IMR-90 (cell line): ENCODE data around the gene SLC18A2. TPM values are rescaled to one million over a fixed set of nuclear protein-coding genes. Genes with fewer than 3 reads are reported as not detected.

ENCODE experiments used
- ATAC-seq: fragments of 200-7000 bp; cut with Tn5 transposase; 2 replicates; pipeline ENCODE4 v1.9.1; 2020; ENCODE audit warnings: low read depth, mild to moderate bottlenecking, moderate library complexity
- BruUV-seq: library from RNA; stranded (reverse); fragments of 400-500 nt; replicated peaks from 2 replicates; lab custom pipeline; 2021; lab: Mats Ljungman, UMichigan
- CTCF ChIA-PET: fragments of 300-600 bp; formaldehyde crosslinking; extraction: SDS; loops from one replicate; lab custom pipeline; 2021; ENCODE audit warnings: antibody characterized with exemption; lab: Yijun Ruan, JAX
- POLR2A ChIA-PET: fragments of 300-600 bp; sonication (Branson Sonifier 250); formaldehyde crosslinking; loops from one replicate; lab custom pipeline; 2022; ENCODE audit warnings: antibody characterized with exemption; ENCODE audit not compliant: unreplicated experiment; lab: Charles Lee
- DNase-seq: peaks from one replicate; pipeline ENCODE4 v3.0.0; 2013
- H2AFZ ChIP-seq: replicated peaks from 2 replicates; pipeline ENCODE3; 2013; ENCODE audit warnings: low read length, mild to moderate bottlenecking; ENCODE audit not compliant: poor library complexity
- H2AK5ac ChIP-seq: 2 replicates; pipeline ENCODE4 v1.6.1; 2013; ENCODE audit warnings: low read depth, low read length, inconsistent platforms
- H2AK9ac ChIP-seq: replicated peaks from 2 replicates; pipeline ENCODE3; 2013; ENCODE audit warnings: mild to moderate bottlenecking, low read depth, low read length, moderate library complexity; ENCODE audit not compliant: poor library complexity
- H2BK120ac ChIP-seq: 2 replicates; pipeline ENCODE4 v1.6.1; 2013; ENCODE audit warnings: low read depth, low read length, inconsistent platforms
- H2BK15ac ChIP-seq: 3 replicates; pipeline ENCODE4 v1.6.1; 2013; ENCODE audit warnings: low read depth, low read length, inconsistent platforms
- H2BK20ac ChIP-seq: 2 replicates; pipeline ENCODE4 v1.6.1; 2013; ENCODE audit warnings: low read depth, mild to moderate bottlenecking, inconsistent platforms, low read length, moderate library complexity
- H2BK5ac ChIP-seq: 2 replicates; pipeline ENCODE4 v1.6.1; 2013; ENCODE audit warnings: mild to moderate bottlenecking, low read depth, low read length, inconsistent platforms; ENCODE audit not compliant: poor library complexity, severe bottlenecking
- H3K14ac ChIP-seq: replicated peaks from 2 replicates; pipeline ENCODE4 v1.6.1; 2013; ENCODE audit warnings: low read depth, low read length, inconsistent platforms
- H3K18ac ChIP-seq: 2 replicates; pipeline ENCODE4 v1.6.1; 2013; ENCODE audit warnings: low read depth, low read length, control low read depth
- H3K23ac ChIP-seq: 2 replicates; pipeline ENCODE4 v1.6.1; 2013; ENCODE audit warnings: low read depth, low read length, inconsistent platforms
- H3K27ac ChIP-seq: 2 replicates; pipeline ENCODE4 v1.5.1; 2013; ENCODE audit warnings: mild to moderate bottlenecking, control low read depth, low read length; ENCODE audit not compliant: insufficient read depth
- H3K27me3 ChIP-seq: 2 replicates; pipeline ENCODE4 v1.6.1; 2013; ENCODE audit warnings: low read length; ENCODE audit not compliant: control insufficient read depth, insufficient read depth
- H3K36me3 ChIP-seq: 2 replicates; pipeline ENCODE4 v1.6.1; 2013; ENCODE audit warnings: low read length, mixed read lengths; ENCODE audit not compliant: control insufficient read depth, insufficient read depth
- H3K4ac ChIP-seq: 2 replicates; pipeline ENCODE4 v1.6.1; 2013; ENCODE audit warnings: low read depth, low read length, inconsistent platforms
- H3K4me1 ChIP-seq: 2 replicates; pipeline ENCODE4 v1.6.1; 2013; ENCODE audit warnings: low read length, mixed read lengths; ENCODE audit not compliant: control insufficient read depth, insufficient read depth
- H3K4me2 ChIP-seq: 2 replicates; pipeline ENCODE4 v1.6.1; 2013; ENCODE audit warnings: low read depth, mild to moderate bottlenecking, control low read depth, low read length, moderate library complexity
- H3K4me3 ChIP-seq: 2 replicates; pipeline ENCODE4 v1.5.1; 2013; ENCODE audit warnings: low read depth, mild to moderate bottlenecking, control low read depth, low read length, moderate library complexity; ENCODE audit not compliant: insufficient read depth
- H3K56ac ChIP-seq: 2 replicates; pipeline ENCODE4 v1.6.1; 2013; ENCODE audit warnings: low read length, inconsistent platforms; ENCODE audit not compliant: insufficient read depth; ENCODE audit errors: extremely low read depth
- H3K79me1 ChIP-seq, 2 experiments: 2 replicates each; pipeline ENCODE4 v1.6.1; 2013; ENCODE audit warnings: low read length in 2 of 2, inconsistent platforms in 1 of 2, low read depth in 1 of 2
- H3K9ac ChIP-seq: 2 replicates; pipeline ENCODE4 v1.6.1; 2013; ENCODE audit warnings: low read depth, low read length, control low read depth
- H3K9me1 ChIP-seq: 2 replicates; pipeline ENCODE4 v1.6.1; 2013; ENCODE audit warnings: low read length, inconsistent platforms; ENCODE audit not compliant: insufficient read depth
- H3K9me3 ChIP-seq: 2 replicates; pipeline ENCODE4 v1.6.1; 2013; ENCODE audit warnings: low read length; ENCODE audit not compliant: control insufficient read depth, insufficient read depth
- H4K20me1 ChIP-seq: 2 replicates; pipeline ENCODE4 v1.6.1; 2013; ENCODE audit warnings: low read length, inconsistent platforms; ENCODE audit not compliant: insufficient read depth
- H4K5ac ChIP-seq: 2 replicates; pipeline ENCODE4 v1.6.1; 2013; ENCODE audit warnings: mild to moderate bottlenecking, low read depth, low read length, control low read depth
- H4K8ac ChIP-seq, 2 experiments: 2 replicates each; pipeline ENCODE4 v1.6.1; 2013; ENCODE audit warnings: low read depth in 2 of 2, low read length in 2 of 2, control low read depth in 1 of 2, inconsistent platforms in 1 of 2
- H4K91ac ChIP-seq: 2 replicates; pipeline ENCODE4 v1.6.1; 2013; ENCODE audit warnings: low read depth, low read length, inconsistent platforms; ENCODE audit not compliant: insufficient read depth
- BHLHE40 ChIP-seq: fragments of 150-350 bp; IDR thresholded peaks from 2 replicates; pipeline ENCODE4 v1.6.1; 2016; ENCODE audit warnings: mild to moderate bottlenecking, low read depth, low read length
- CHD1 ChIP-seq: IDR thresholded peaks from 2 replicates; pipeline ENCODE4 v1.6.1; 2012; ENCODE audit warnings: low read depth, low read length, improper control_type of control experiment
- MAFK ChIP-seq: IDR thresholded peaks from 2 replicates; pipeline ENCODE4 v1.6.1; 2012; ENCODE audit warnings: low read depth, low read length, improper control_type of control experiment
- WGBS, 2 experiments: methylation state at CpG; one replicate each; pipeline versions ENCODE4 v1.1.5 to v1.1.7; 2013; ENCODE audit warnings: missing lambda C conversion rate in 2 of 2; ENCODE audit not compliant: insufficient read length in 1 of 2; ENCODE audit errors: extremely low coverage in 2 of 2; 5-methylcytosine and 5-hydroxymethylcytosine counted together
- dilution Hi-C: fragments of 300-500 bp; cut with HindIII; formaldehyde crosslinking; loops from one replicate; pipeline ENCODE4 v1.14.3; 2018; ENCODE audit warnings: low sequenced_read_pairs; ENCODE audit not compliant: unreplicated experiment
- in situ Hi-C: fragments of 300-500 bp; cut with MboI; formaldehyde crosslinking; loops from 3 replicates; pipeline ENCODE4 v1.14.3; 2019; ENCODE audit warnings: low sequenced_read_pairs, inconsistent platforms, mixed read lengths
- intact Hi-C: fragments of 100-400 bp; cut with micrococcal nuclease; formaldehyde crosslinking; loops from 2 replicates; pipeline ENCODE4 v1.10.0; 2022
- polyA plus RNA-seq, 3 experiments: library from polyadenylated mRNA; depleted of rRNA; stranded (reverse); fragments of >200 nt; gene quantifications; 2 replicates each; pipeline ENCODE4 v1.2.3, GENCODE V29; 2012; ENCODE audit warnings: low replicate concordance in 1 of 3
- total RNA-seq: library from RNA; depleted of rRNA; stranded (reverse); fragments of >200 nt; gene quantifications from 2 replicates; pipeline ENCODE4 v1.2.3, GENCODE V29; 2012
- TF ChIP-seq, protein P1 (sequence below): conservative IDR thresholded peaks from 2 replicates; pipeline ENCODE4 v1.5.1; 2012; ENCODE audit warnings: mild to moderate bottlenecking, low read depth, low read length, improper control_type of control experiment
- TF ChIP-seq, protein P2 (sequence below): fragments of 150-350 bp; IDR thresholded peaks from 2 replicates; pipeline ENCODE4 v1.6.1; 2016; ENCODE audit warnings: low read depth, mild to moderate bottlenecking, low read length, moderate library complexity, borderline replicate concordance

SLC18A2 gene
- total and polyA plus RNA-seq, 2 of the 4 experiments (the other 2 are of a cell fraction) = not detected

DNA sequence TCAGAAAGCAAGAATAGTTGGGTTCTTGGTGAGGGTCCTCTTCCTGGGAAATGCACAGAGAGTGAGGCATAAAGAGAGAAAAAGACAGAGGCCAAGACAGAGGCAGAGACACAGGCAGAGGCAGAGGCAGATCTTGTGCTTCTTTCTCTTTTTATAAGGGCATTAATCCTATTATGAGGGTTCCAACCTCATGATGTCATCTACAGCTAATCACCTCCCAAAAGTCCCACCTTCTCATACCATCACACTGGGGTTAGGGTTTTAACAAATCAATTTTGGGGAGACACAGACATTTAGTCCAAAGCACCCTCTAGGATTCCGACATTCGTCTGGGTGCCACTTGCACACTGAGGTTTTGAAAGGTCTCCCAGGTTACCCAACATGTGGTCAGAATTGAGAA lies 25.8 kb upstream of the SLC18A2 start:
- dilution Hi-C loops (no loop called here), intact Hi-C loops (loop anchor here (10.0 kb wide), 2 partner anchors 230 to 260 kb away; no protein-coding TSS in a partner anchor), in situ Hi-C loops (loop anchor here (25.0 kb wide), 1 partner anchor 1022 kb away; no protein-coding TSS in a partner anchor)
- no peak overlapping the region for H3K14ac ChIP-seq
- no peak for DNase-seq
- no peak overlapping the region for H2AK9ac ChIP-seq
- H4K5ac ChIP-seq = no peak overlapping the region
- no peaks in the 10 kb centered on the region for H4K20me1 ChIP-seq
- H2BK20ac ChIP-seq = no peak overlapping the region
- no peak overlapping the region for H2BK5ac ChIP-seq
- H3K4me1 ChIP-seq = no peaks in the 10 kb centered on the region
- no peak overlapping the region for H2AFZ ChIP-seq
- H3K4me3 ChIP-seq = no peak overlapping the region
- H3K36me3 ChIP-seq = no peaks in the 10 kb centered on the region
- H4K8ac ChIP-seq = no peak overlapping the region
- 86% methylated on average over 2 of the region's 2 CpGs; no CpG with 5 or more reads in 1 of the 2 experiments for WGBS, 2 experiments
- H3K9me1 ChIP-seq = no peaks in the 10 kb centered on the region
- no peak overlapping the region for H4K91ac ChIP-seq
- no peak overlapping the region for H2BK120ac ChIP-seq
- peaks cover 10% of the 10 kb centered on the region for H3K27me3 ChIP-seq
- POLR2A ChIA-PET = no interaction called here
- H3K4me2 ChIP-seq = no peak overlapping the region
- no peaks in the 10 kb centered on the region for H3K79me1 ChIP-seq
- ATAC-seq = no peak
- no peaks in the 10 kb centered on the region for H3K9me3 ChIP-seq
- TF ChIP-seq, protein P1, sequence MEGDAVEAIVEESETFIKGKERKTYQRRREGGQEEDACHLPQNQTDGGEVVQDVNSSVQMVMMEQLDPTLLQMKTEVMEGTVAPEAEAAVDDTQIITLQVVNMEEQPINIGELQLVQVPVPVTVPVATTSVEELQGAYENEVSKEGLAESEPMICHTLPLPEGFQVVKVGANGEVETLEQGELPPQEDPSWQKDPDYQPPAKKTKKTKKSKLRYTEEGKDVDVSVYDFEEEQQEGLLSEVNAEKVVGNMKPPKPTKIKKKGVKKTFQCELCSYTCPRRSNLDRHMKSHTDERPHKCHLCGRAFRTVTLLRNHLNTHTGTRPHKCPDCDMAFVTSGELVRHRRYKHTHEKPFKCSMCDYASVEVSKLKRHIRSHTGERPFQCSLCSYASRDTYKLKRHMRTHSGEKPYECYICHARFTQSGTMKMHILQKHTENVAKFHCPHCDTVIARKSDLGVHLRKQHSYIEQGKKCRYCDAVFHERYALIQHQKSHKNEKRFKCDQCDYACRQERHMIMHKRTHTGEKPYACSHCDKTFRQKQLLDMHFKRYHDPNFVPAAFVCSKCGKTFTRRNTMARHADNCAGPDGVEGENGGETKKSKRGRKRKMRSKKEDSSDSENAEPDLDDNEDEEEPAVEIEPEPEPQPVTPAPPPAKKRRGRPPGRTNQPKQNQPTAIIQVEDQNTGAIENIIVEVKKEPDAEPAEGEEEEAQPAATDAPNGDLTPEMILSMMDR = no peak
- TF ChIP-seq MAFK (no peak), BHLHE40 (no peak), CHD1 (no peak)
- TF ChIP-seq, protein P2, sequence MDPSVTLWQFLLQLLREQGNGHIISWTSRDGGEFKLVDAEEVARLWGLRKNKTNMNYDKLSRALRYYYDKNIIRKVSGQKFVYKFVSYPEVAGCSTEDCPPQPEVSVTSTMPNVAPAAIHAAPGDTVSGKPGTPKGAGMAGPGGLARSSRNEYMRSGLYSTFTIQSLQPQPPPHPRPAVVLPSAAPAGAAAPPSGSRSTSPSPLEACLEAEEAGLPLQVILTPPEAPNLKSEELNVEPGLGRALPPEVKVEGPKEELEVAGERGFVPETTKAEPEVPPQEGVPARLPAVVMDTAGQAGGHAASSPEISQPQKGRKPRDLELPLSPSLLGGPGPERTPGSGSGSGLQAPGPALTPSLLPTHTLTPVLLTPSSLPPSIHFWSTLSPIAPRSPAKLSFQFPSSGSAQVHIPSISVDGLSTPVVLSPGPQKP = no peak
- H3K56ac ChIP-seq = no peak overlapping the region
- BruUV-seq = no TSS peak
- no peak overlapping the region for H2AK5ac ChIP-seq
- H3K9ac ChIP-seq = no peak overlapping the region
- no peak overlapping the region for H3K23ac ChIP-seq
- CTCF ChIA-PET = interaction anchor here (3.2 kb wide), 1 partner anchor 104 kb away, joined by 37 read pairs; no protein-coding TSS in a partner anchor
- H3K18ac ChIP-seq = no peak overlapping the region
- no peak overlapping the region for H3K27ac ChIP-seq
- H2BK15ac ChIP-seq = no peak overlapping the region
- no peak overlapping the region for H3K4ac ChIP-seq
